Measurements from ENCODE around the gene C3orf20.

Gene C3orf20

GRCh38 chr3:14779069-14779685, 104.2 kb downstream of the C3orf20 start (continued):
- no peak for TF ChIP-seq TSHZ2 (CRISPR knock-in tag; IDR thresholded peaks at IDR 0.05)

- TF ChIP-seq SNAI2 (CRISPR knock-in tag; IDR thresholded peaks at IDR 0.05) (no peak), ISL1 (CRISPR knock-in tag; IDR thresholded peaks at IDR 0.05) (no peak), PPARA (CRISPR knock-in tag; IDR thresholded peaks at IDR 0.05; ENCODE audit: borderline replicate concordance) (no peak), ZFP30 (CRISPR knock-in tag; IDR thresholded peaks at IDR 0.05) (no peak), RARB (CRISPR knock-in tag; IDR thresholded peaks at IDR 0.05) (no peak)
- peak; percentile 80 for ATAC-seq
Measured at GRCh38 chr3:14780927-14781507, 106.1 kb downstream of the C3orf20 start.

GRCh38 chr3:14783480-14784086, 108.6 kb downstream of the C3orf20 start:
- TF ChIP-seq PPARA (CRISPR knock-in tag; IDR thresholded peaks at IDR 0.05; ENCODE audit: borderline replicate concordance) (no peak), PATZ1 (CRISPR knock-in tag; IDR thresholded peaks at IDR 0.05; ENCODE audit: borderline replicate concordance) (no peak)
- no peak for ATAC-seq

GRCh38 chr3:14784087-14784681, 109.2 kb downstream of the C3orf20 start:
- TF ChIP-seq ZNF8 (CRISPR knock-in tag; IDR thresholded peaks at IDR 0.05) (no peak), ZFP30 (CRISPR knock-in tag; IDR thresholded peaks at IDR 0.05) (no peak), OSR1 (CRISPR knock-in tag; IDR thresholded peaks at IDR 0.05) (no peak), CREB5 (CRISPR knock-in tag; IDR thresholded peaks at IDR 0.05; ENCODE audit: low read depth) (no peak), POU6F1 (CRISPR knock-in tag; IDR thresholded peaks at IDR 0.05; ENCODE audit: borderline replicate concordance, low read depth) (no peak), RARB (CRISPR knock-in tag; IDR thresholded peaks at IDR 0.05) (no peak), TSHZ2 (CRISPR knock-in tag; IDR thresholded peaks at IDR 0.05) (0 out of 2 replicates have a peak, but pooled peaks have one; percentile 30), BACH2 (CRISPR knock-in tag; IDR thresholded peaks at IDR 0.05; ENCODE audit: borderline replicate concordance) (no peak), ESRRG (CRISPR knock-in tag; IDR thresholded peaks at IDR 0.05) (no peak)
- peak; percentile 41; the same call in 1 of the 3 replicates for ATAC-seq
